ENCODE measurements around the gene TBC1D5.

The TBC1D5 gene

DNA sequence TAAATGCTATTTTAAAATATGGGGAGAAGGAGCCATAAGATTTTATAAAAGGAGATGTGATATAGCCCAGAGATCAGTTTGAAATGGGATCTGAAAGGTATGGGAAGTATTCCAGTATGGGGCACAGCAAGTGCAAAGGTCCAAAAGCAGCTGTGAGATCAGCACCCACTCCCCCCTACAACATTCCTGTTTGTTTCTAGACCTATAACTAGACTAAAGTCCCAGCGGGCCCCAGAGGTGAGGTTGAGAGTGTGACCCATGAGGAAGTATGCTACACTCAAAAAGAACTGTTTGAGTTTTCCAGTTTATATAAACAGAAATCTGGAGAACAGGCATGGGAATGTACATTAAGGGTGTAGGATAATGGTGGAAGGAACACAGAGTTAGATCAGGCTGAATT is 152.5 kb downstream of the TBC1D5 start:
- TF ChIP-seq, protein P1, sequence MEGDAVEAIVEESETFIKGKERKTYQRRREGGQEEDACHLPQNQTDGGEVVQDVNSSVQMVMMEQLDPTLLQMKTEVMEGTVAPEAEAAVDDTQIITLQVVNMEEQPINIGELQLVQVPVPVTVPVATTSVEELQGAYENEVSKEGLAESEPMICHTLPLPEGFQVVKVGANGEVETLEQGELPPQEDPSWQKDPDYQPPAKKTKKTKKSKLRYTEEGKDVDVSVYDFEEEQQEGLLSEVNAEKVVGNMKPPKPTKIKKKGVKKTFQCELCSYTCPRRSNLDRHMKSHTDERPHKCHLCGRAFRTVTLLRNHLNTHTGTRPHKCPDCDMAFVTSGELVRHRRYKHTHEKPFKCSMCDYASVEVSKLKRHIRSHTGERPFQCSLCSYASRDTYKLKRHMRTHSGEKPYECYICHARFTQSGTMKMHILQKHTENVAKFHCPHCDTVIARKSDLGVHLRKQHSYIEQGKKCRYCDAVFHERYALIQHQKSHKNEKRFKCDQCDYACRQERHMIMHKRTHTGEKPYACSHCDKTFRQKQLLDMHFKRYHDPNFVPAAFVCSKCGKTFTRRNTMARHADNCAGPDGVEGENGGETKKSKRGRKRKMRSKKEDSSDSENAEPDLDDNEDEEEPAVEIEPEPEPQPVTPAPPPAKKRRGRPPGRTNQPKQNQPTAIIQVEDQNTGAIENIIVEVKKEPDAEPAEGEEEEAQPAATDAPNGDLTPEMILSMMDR (IDR thresholded peaks at IDR 0.05; ENCODE audit: low read length, missing control alignments), result no peak
- H3K4me3 ChIP-seq (replicated peaks; ENCODE audit: low read depth, low read length), result no peak overlapping the region
- DNase-seq (ENCODE audit: low read depth), result no peak

DNA sequence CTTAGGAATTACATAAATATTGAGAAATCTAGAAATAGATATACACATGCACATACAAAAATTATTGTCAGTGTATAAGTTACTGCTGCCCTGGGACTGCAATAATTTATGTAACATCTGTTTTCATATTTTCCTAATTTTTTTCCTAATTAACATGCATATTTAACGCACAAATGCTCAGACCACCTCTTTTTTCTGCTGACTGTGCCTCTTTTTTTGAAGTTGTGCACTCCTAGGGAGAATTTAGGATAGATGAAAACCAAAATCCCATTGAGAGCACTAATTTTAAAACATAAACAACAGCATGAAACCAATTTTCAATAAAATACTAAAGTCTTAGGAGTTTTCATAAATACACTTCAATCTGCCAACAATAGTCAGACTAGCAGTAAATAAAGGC is 154.0 kb downstream of the TBC1D5 start:
- TF ChIP-seq, protein P1 (IDR thresholded peaks at IDR 0.05; ENCODE audit: low read length, missing control alignments), result no peak
- no peak for DNase-seq (ENCODE audit: low read depth)
- H3K4me3 ChIP-seq (replicated peaks; ENCODE audit: low read depth, low read length), result no peak overlapping the region

DNA sequence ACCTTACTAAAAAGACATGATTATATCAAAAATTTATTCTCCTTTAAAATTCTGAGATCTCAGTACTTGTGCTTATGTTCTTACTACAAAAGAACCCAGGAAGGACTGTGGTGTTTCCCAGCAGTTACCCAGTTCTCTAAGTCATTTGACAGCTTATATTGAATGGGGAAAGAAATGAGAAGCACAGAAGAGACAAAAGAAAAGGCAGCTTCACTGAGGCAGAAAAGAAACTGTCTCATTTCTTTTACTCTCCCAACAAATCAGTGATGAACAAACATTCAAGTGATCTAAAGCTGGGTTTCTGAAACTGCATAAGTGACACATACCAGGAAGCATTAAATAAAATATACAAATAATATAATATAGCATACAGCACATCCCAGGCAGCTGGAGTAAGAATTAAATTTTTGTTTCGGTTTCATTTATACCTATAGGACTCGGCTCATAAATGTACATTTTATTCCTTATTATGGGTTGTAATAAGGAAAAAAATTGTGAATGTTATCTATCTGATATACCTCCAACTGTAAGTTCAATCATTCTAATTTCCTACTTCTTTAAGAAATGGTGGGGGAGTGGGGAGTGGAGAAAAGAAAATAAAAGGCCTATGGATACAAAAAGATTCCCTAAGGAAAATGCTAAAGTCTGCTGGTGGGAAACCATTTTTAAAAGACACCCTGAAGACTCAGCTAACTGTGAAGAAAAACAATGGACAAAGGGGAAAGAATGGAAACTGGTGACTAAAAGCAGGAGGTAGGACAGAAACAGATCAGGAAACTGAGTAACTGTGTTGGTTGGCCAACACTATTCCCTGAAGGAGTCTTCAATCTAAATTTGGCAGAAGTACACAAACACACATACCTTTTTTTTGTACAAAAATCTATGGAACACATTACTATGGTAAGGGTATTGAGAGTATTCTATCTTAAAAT is 156.8 kb downstream of the TBC1D5 start:
- TF ChIP-seq, protein P1 (IDR thresholded peaks at IDR 0.05; ENCODE audit: low read length, missing control alignments), result no peak
- peak; percentile 15 for DNase-seq (ENCODE audit: low read depth)
- no peak overlapping the region for H3K4me3 ChIP-seq (replicated peaks; ENCODE audit: low read depth, low read length)

DNA sequence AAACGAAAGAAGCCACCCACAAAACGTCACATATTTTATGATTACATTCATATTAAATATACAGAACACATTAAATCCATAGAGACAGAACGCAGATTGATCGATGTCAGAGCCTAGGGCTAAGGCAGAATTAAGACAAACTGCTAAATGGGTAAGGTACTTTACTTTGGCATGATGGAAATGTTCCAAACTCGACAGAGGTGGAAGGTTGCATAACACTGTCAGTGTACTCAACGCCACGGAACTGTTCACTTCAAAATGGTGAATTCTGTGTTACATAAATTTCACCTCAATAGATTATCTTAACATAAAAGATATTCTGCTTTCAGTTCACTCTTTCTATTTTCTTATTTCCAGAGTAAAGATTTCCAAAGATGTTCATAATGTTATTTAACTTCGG is 158.4 kb downstream of the TBC1D5 start:
- TF ChIP-seq, protein P1 (IDR thresholded peaks at IDR 0.05; ENCODE audit: low read length, missing control alignments), result no peak
- DNase-seq (ENCODE audit: low read depth), result no peak
- H3K4me3 ChIP-seq (replicated peaks; ENCODE audit: low read depth, low read length), result no peak overlapping the region

DNA sequence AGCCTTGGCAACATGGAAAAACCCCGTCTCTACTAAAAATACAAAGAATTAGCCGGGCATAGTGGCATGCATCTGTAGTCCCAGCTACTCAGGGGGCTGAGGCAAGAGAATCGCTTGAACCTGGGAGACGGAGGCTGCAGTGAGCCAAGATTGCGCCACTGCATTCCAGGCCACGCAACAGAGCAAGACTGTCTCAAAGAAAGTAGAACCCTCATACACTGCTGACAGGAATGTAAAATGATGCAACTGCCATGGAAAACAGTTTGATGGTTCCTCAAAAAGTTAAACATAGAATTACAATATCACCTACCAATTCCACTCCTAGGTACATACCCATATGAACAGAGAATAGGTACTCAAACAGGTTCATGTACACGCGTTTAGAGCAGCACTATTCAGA is 158.9 kb downstream of the TBC1D5 start:
- DNase-seq (ENCODE audit: low read depth), result peak; percentile 25
- no peak overlapping the region for H3K4me3 ChIP-seq (replicated peaks; ENCODE audit: low read depth, low read length)
- TF ChIP-seq, protein P1 (IDR thresholded peaks at IDR 0.05; ENCODE audit: low read length, missing control alignments), result no peak

DNA sequence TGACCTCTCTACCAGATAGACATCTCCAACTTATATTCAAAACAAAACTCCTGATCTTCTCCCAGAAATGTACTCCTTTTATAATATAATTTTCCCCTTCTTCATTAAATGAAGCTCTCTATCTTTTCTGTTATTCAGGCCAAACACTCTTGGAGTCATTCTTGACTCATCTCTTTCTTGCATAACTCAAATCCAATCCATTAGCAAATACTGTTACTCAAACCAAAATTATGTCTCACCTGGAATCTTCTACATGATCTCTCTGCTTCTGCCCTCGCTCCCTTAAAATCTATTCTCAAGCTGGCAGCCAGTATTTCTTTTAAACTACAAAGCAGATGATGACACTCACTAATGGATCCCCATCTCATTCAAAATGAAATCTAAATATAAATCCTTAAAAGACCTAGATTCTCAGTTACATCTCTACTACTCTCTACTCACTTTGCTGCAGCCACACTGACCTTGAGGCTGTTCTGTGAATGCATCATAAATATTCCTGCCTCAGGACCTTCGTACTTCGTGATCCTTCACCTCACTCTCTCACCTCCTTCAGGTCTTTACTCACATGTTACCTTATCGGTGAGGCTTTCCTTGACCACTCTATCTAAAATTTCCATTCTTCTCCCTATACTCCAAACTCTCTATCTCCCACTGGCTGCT is 160.9 kb downstream of the TBC1D5 start:
- no peak for DNase-seq (ENCODE audit: low read depth)
- no peak overlapping the region for H3K4me3 ChIP-seq (replicated peaks; ENCODE audit: low read depth, low read length)
- TF ChIP-seq, protein P1 (IDR thresholded peaks at IDR 0.05; ENCODE audit: low read length, missing control alignments), result no peak

Data from fibroblast of pulmonary artery (primary cell).